Measurements from ENCODE around the gene PRKCA.

DNA sequence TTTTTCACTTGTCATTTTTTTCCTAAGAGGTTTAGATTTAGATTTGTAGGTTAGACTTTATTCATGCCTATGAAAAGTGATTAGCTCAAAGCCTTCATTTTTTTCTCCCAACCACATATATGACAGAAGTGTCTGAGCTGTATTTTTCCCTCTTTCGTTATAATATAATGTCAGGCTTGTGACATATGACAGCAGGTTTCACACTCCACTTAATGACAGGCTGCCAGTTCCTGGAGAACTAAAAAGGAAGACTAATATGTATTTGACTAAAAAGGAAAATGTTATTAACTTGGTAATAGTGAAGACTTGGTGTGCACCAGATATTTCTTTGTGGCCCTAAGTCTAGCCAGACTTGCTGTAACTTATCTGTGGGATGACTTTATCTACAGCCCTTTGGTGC, 331.8 kb downstream of the PRKCA start:
- TF ChIP-seq, protein P1, sequence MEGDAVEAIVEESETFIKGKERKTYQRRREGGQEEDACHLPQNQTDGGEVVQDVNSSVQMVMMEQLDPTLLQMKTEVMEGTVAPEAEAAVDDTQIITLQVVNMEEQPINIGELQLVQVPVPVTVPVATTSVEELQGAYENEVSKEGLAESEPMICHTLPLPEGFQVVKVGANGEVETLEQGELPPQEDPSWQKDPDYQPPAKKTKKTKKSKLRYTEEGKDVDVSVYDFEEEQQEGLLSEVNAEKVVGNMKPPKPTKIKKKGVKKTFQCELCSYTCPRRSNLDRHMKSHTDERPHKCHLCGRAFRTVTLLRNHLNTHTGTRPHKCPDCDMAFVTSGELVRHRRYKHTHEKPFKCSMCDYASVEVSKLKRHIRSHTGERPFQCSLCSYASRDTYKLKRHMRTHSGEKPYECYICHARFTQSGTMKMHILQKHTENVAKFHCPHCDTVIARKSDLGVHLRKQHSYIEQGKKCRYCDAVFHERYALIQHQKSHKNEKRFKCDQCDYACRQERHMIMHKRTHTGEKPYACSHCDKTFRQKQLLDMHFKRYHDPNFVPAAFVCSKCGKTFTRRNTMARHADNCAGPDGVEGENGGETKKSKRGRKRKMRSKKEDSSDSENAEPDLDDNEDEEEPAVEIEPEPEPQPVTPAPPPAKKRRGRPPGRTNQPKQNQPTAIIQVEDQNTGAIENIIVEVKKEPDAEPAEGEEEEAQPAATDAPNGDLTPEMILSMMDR (IDR thresholded peaks at IDR 0.05), result no peak
- TF ChIP-seq EP300 (IDR thresholded peaks at IDR 0.05) (no peak), POLR2A (IDR thresholded peaks at IDR 0.05) (no peak)
